Activated CD8-positive, alpha-beta T cell treated with anti-CD3 and anti-CD28 coated beads for 36 hours (primary cell): Measurements from ENCODE around the gene PSEN1. TPM values are rescaled to one million over a fixed set of nuclear protein-coding genes. Genes with fewer than 3 reads are reported as not detected.

Experiments
- ATAC-seq: fragments of 200-7000 bp; cut with Tn5 transposase; one replicate; pipeline ENCODE4 v1.10.0; 2021; ENCODE audit warnings: mild to moderate bottlenecking, moderate library complexity
- CTCF ChIA-PET: fragments of 350-600 bp; sonication (Branson Sonifier 250); formaldehyde crosslinking; loops from one replicate; lab custom pipeline; 2021; ENCODE audit warnings: antibody characterized with exemption; lab: Charles Lee
- POLR2A ChIA-PET: fragments of 350-600 bp; sonication (Branson Sonifier 250); formaldehyde crosslinking; loops from one replicate; lab custom pipeline; 2021; ENCODE audit warnings: antibody characterized with exemption; lab: Charles Lee
- DNase-seq: peaks from one replicate; pipeline ENCODE4 v3.0.0-alpha.2; 2020
- H3K27ac Mint-ChIP-seq: one replicate; pipeline ENCODE4 v1.8.0; 2021; ENCODE audit warnings: mild to moderate bottlenecking, mixed read lengths
- H3K27me3 Mint-ChIP-seq: one replicate; pipeline ENCODE4 v1.8.0; 2021; ENCODE audit warnings: mixed read lengths
- H3K36me3 Mint-ChIP-seq: one replicate; pipeline ENCODE4 v1.8.0; 2021; ENCODE audit warnings: low read depth, mixed read lengths
- H3K4me1 Mint-ChIP-seq: one replicate; pipeline ENCODE4 v1.8.0; 2021; ENCODE audit warnings: low read depth, mixed read lengths
- H3K4me3 Mint-ChIP-seq: one replicate; pipeline ENCODE4 v1.8.0; 2021; ENCODE audit warnings: mild to moderate bottlenecking, moderate library complexity, mixed read lengths
- H3K9me3 Mint-ChIP-seq: one replicate; pipeline ENCODE4 v1.8.0; 2021; ENCODE audit warnings: mixed read lengths
- CTCF ChIP-seq: fragments of 200-600 bp; IDR thresholded peaks from one replicate; pipeline ENCODE4 v1.8.0; 2022; ENCODE audit warnings: antibody characterized with exemption, mild to moderate bottlenecking
- intact Hi-C: fragments of 100-400 bp; cut with micrococcal nuclease; formaldehyde crosslinking; loops from one replicate; pipeline ENCODE4 v1.10.0; 2022
- total RNA-seq, 2 experiments: library from RNA; stranded (reverse); gene quantifications; one replicate each; pipeline ENCODE4 v1.2.3, GENCODE V29; 2021

Gene PSEN1
- total RNA-seq, 2 experiments from 2014 or later, result 23.1 to 23.2 TPM

DNA sequence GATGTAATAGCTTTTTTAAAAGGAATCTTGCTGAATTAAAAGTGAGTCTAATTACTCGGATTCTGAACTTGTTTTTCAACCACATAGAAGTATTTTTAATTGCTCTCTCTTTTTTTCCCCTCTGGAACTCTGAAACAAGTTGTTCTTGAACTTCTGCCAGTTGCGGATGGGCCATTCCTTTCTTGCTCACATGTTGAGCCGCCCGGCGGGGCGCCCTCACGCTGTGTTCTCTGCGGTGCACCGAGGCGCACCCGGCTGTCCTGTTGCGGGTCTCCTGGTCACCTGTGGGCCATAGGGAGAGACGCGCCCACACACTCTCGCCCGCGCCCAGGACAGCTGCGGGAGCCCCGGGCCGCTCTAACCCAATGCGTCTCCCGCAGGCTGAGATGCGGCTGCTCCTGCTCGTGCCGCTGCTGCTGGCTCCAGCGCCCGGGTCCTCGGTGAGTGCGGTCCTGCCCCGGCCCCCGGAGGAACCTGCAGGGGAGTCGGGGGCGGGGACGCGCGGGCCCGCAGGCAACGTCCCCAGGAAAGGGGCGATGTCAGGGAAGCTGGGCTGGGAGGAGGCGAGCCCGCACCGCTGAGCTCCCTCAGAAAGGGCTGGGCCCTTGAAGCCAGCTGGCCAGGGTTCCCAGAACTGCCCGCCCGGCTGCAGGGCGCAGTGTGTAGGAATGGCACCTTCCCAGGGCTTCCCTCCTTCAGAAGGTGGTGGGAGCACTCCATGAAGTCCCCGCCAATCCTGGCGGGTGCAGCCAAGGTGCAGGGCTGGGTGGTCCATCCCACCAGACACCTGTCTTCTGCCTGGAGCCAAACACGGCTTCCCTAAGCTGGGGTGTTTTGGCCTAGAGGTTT lies 103.3 kb downstream of the PSEN1 start:
- ChIA-PET CTCF (interaction anchor here (0.9 to 1.2 kb wide), 2 partner anchors 31 to 55 kb away, joined by 3 read pairs; no protein-coding TSS in a partner anchor), POLR2A (no interaction called here)
- ATAC-seq (no peak), DNase-seq (no peak)
- TF ChIP-seq CTCF, result no peak
- no peaks in the 10 kb centered on the region for H3K9me3 Mint-ChIP-seq
- peaks cover 72% of the 10 kb centered on the region for H3K27me3 Mint-ChIP-seq
- no peak overlapping the region for H3K4me3 Mint-ChIP-seq
- intact Hi-C loops, result no loop called here
- H3K36me3 Mint-ChIP-seq, result no peaks in the 10 kb centered on the region
- H3K4me1 Mint-ChIP-seq, result peaks cover 13% of the 10 kb centered on the region
- no peak overlapping the region for H3K27ac Mint-ChIP-seq

GRCh38 chr14:73240816-73241480 lies 104.6 kb downstream of the PSEN1 start:
- CTCF ChIA-PET, result interaction anchor here (0.8 kb wide), 1 partner anchor 9 kb away, joined by 3 read pairs; no protein-coding TSS in a partner anchor
- Mint-ChIP-seq H3K27me3 (peaks cover 60% of the 10 kb centered on the region), H3K4me1 (peaks cover 16% of the 10 kb centered on the region), H3K27ac (no peak overlapping the region), H3K4me3 (no peak overlapping the region), H3K36me3 (no peaks in the 10 kb centered on the region), H3K9me3 (no peaks in the 10 kb centered on the region)
- intact Hi-C loops, result no loop called here
- ATAC-seq (no peak), DNase-seq (no peak)
- POLR2A ChIA-PET, result no interaction called here
- TF ChIP-seq CTCF, result no peak

DNA sequence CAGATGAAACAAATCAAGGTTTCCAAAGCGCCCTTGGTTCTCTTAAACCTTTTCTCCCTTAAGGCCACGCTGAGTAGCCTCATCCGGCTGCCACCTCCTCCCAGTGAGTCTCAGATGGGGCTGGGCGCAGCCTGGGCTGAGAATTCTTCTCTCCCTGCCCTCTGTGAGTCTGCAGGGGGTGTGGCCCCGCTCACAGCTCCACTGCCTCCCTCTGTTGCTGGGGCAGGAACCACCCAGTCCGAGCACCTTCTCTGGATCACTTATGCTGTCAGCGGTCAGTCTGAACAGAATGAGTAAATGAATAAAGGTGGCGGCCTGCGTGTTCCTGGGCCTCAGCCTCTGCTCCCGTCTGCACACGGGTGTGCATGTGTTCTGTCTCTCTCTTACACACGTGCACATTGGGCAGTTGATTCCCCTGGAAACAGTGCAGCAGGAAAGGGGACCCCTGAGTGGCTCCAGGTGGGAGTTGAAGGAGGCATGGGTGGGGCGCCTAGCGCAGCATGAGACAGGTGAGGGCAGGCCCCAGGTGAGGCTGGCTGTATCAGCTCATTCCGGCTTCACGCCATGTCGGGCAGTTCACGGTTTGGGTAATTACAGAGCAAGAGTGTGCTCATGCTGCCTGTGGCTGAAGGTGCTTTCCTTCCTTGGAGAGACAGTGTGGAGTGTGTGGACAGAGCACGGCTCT lies 105.3 kb downstream of the PSEN1 start:
- peaks cover 18% of the 10 kb centered on the region for H3K4me1 Mint-ChIP-seq
- no peak overlapping the region for H3K27ac Mint-ChIP-seq
- intact Hi-C loops, result no loop called here
- no peak for TF ChIP-seq CTCF
- DNase-seq (no peak), ATAC-seq (no peak)
- ChIA-PET POLR2A (no interaction called here), CTCF (no interaction called here)
- H3K36me3 Mint-ChIP-seq, result no peaks in the 10 kb centered on the region
- peaks cover 55% of the 10 kb centered on the region for H3K27me3 Mint-ChIP-seq
- H3K4me3 Mint-ChIP-seq, result no peak overlapping the region
- no peaks in the 10 kb centered on the region for H3K9me3 Mint-ChIP-seq

- ATAC-seq (no peak), DNase-seq (no peak)
- Mint-ChIP-seq H3K36me3 (no peaks in the 10 kb centered on the region), H3K4me3 (no peak overlapping the region), H3K4me1 (peaks cover 21% of the 10 kb centered on the region), H3K9me3 (no peaks in the 10 kb centered on the region), H3K27me3 (peaks cover 55% of the 10 kb centered on the region), H3K27ac (no peak overlapping the region)
- intact Hi-C loops, result no loop called here
- POLR2A ChIA-PET, result no interaction called here
- no peak for TF ChIP-seq CTCF
- CTCF ChIA-PET, result no interaction called here
These were observed 106.1 kb downstream of the PSEN1 start for GRCh38 chr14:73242357-73242901.
